KG1 (cell line): ENCODE results near the gene LSM14A.
"Not testable (repeated sequence)": the region's sequence is repeated elsewhere in the genome, so short reads cannot be mapped to it uniquely, and the experiment has no call there.

ENCODE experiments used
- DNase-seq: peaks from one replicate; lab custom pipeline; 2025; lab: John Stamatoyannopoulos, UW

LSM14A gene

DNA sequence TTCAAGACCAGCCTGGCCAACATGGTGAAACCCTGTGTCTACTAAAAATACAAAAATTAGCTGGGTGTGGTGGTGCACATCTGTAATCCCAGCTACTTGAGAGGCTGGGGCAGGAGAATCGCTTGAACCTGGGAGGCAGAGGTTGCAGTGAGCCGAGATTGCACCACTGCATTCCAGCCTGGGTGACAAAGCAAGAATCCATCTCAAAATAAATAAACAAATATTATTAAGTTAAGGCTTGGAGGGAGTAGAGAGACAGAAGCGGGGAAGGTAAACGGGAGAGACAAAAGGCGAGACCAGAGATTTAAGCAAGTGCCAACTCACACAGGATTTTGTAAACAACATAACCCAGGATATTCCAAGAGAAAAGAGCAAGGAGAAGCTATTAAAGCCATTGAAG lies 12.8 kb upstream of the LSM14A start:
- DNase-seq, result not testable (repeated sequence)

DNA sequence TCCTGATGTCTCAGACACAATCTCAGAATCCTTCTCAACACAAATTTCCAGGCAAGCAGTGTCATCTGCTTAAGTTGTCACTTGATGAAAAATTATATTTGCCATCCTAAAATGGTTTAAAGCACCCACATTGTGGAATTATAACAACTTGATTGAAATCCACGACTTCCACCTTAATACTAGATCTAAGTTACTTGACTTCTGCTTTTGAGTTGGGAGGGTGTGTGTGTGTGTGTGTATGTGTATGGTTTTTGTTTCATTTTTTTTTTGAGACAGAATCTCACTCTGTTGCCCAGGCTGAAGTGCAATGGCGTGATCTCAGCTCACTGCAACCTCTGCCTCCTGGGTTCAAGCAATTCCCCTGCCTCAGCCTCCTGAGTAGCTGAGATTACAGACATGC lies 10.4 kb upstream of the LSM14A start:
- DNase-seq, result not testable (repeated sequence)

DNA sequence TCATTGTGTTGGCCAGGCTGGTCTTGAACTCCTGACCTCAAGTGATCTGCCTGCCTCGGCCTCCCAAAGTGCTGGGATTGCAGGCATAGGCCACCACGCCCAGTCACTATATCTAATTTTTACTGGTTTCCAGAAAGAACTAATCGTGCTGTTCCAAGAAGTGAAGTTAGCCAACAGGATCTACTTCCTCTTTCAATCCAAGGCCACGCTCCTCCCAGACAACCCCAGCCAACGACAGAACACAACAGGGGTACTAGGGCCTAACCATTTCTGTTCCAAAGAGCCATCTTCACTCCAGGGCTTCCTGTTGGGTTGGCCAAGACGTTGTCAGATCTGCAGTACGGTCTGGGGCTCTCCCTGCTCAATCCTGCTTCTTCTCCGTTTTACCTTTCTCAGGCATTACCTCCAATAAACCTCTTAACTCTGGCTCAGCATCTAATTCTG lies 7.0 kb upstream of the LSM14A start:
- DNase-seq, result no peak

DNA sequence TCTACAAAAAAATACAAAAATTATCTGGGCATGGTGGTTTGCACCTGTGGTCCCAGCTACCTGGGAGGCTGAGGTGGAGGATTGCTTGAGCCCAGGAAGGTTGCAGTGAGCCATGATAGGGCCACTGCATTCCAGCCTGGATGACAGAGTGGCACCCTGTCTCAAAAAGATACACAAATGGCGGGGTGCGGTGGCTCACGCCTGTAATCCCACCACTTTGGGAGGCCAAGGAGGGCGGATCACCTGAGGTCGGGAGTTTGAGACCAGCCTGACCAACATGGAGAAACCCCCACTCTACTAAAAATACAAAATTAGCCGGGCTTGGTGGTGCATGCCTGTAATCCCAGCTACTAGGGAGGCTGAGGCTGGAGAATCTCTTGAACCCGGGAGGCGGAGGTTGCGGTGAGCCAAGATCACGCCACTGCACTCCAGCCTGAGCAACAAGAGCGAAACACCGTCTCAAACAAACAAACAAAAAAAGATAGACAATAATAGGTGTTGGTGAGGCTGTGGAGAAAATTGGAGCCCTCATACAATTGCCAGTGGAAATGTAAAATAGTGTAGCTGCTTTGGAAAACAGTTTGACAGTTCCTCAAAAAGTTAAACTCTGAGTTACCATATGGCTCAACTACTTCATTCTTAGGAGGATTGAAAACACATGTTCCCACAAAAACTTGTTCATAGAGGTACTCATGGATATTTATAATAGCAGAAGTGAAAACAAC lies 2.7 kb upstream of the LSM14A start:
- DNase-seq, result not testable (repeated sequence)

DNA sequence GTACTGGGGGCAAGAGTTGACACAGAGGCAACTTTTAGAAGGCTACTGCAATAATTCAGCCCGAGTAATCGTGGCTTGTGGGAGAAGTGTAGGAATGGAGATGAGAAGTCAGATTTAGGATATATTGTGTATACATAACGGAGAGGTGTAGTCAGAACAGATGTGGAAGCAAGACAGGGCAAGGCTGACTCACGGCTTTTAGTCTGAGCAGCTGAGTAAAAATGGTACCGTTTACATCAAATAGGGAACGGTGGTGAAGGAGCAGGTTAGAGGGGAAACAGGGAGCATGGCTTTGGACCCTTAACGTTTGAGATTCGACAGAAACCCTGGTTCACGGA lies 796 bp upstream of the LSM14A start:
- no peak for DNase-seq

DNA sequence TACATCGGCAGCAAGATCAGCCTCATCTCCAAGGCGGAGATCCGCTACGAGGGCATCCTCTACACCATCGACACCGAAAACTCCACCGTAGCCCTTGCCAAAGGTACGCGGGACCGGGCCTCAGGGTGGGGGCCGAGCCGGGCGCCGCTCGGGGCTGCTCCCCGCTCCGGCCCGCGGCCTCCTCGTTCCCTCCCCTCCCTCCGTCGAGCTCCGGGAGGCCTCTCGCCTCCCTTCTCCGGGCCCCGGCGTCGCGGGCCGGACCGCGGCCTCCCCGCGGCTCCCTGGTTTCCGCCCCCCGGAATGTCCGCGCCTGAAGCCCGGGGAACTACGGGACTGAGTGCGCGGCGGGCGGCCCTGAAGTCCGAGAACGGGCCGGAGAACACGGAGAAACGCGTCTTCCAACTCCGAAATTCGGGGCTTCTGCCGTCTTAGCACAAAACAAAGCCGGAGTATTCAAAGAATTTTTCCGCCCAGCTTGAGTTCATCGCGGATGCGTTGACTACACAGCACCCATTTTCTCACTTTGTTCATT lies 423 bp downstream of the LSM14A start:
- DNase-seq, result no peak

DNA sequence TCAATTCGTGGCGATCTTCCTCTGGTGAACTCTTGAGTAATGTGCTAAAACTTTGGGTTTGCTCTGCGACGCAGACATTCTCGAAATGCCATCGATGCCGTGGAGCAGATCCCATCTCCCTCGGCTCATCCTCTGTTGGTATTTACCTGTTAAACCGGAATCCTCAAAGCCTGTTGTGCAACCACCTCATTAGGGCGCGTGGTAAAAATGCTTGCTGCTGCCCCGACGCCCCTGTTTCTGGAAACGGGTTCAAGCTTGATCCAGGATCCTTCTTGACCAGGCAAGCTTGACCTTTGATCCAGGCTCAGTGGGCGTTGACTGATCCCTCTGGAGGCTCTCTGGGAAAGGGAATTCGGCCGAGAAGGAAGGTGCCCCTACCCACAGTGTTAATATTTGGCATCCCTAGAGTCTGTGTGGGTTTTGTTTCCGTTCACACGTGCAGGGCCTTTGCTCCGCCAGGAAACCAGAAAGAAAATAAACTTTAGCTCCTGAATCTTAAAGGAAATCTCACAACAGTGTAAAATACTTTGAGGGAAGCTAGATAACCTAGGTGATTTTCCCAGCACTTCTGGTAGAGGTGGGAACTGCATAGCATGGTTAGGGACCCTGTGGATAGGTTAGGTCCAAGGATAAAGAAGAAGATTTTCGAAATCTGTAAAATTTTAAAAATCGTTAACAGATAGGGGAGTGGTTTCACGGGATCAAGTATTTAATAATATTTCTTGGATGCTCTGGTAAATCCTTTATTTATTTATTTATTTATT lies 1.1 kb downstream of the LSM14A start:
- no peak for DNase-seq

DNA sequence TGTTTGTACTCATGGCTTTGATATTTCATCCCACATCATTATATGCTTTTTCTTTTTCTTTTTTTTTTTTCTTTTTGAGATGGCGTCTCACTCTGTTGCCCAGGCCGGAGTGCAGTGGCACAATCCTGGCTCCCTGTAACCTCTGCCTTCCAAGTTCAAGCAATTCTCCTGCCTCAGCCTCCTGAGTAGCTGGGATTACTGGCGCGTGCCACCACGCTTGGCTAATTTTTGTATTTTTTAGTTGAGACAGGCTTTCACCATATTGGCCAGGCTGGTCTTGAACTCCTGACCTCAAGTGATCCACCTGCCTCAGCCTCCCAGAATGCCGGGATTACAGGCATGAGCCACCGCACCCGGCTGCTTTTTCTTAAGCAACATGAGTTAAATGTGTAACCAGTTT lies 2.9 kb downstream of the LSM14A start:
- not testable (repeated sequence) for DNase-seq

DNA sequence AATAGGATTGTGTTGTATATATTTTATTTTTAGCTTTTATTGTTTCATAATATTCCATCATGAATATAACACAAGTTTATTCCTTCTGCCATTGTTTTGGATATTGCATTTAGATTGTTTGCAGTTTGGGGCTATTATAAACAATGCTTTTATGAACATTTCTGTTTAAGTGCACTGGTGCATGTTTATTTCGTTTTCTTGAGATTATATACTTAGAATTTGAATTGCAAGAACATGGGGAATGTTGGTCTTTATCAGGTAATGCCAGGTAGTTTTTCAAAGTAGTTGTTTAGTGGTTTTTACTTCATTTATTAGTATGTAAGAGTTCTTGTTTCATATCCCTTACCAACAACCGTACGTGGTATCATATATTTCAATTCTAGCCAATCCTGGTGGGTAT lies 4.3 kb downstream of the LSM14A start:
- no peak for DNase-seq

DNA sequence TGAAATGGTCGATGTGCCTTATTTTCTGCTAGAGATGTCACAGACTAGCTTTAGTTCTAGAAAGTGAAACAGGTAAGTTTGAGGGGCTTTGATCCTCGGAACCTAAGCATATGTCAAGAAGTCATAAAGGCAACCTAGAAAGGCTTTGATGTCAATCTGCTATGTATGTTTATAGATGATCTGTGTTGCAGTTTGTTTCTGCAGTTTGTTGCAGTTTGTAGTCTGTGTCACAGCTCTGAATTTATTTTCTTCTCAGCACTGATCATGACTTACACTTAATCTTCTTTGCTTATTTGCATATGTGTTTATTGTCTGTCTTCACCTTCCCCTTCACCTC lies 5.9 kb downstream of the LSM14A start:
- DNase-seq, result no peak

DNA sequence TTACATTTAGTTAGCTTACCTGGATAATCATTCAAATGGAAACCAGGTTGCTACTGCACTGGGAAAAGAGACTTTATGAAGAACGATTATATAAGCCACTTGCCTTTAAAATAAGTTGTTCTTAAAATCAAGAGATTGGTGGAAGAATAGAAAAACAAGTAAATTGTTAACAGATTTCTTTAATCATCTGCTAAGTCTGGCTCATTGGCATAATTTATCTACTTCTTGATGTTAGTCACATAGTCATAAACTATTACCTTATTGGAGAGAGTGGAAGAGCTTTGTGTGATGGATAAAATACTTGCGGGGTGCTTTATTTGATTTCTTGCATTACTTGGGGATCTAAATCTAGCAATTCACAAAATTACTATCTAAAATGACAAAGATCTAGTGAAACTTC lies 6.8 kb downstream of the LSM14A start:
- DNase-seq, result no peak

DNA sequence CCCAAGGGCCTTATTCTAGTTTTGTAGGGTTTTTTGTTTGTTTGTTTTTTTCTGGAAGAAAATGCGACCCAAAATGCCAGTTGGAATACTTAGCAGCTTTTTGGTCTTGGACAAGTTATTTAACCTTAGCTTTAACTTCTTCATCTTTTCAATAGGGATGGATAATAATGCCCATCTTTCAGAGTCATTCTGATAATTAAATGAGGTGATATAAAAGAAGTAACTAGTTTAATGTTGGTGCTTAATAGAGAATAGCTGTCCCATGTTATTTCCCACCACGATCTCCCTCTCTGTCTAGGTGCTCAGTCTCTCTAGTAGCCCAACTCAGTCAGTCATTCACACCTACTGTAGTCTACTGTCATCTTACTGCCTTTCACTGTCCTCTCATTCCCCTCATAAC lies 8.0 kb downstream of the LSM14A start:
- no peak for DNase-seq

DNA sequence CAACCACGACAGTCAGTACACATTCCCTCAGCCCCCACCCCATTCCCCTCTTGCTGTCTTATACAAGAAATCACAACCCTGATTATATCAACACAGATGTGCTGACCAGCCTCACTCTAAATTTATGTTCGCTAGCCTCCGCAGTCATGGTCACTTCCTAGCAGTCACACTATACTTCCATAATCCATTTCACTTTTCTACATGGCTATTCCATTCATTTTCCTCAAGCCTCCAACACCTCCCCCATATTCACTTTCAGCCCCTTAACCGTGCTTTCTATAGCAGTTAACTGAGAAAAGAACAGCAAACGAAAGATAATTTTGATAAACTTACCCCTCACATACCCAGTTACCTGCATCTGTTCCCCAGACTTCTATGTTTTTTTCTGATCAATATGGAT lies 8.4 kb downstream of the LSM14A start:
- DNase-seq, result no peak

DNA sequence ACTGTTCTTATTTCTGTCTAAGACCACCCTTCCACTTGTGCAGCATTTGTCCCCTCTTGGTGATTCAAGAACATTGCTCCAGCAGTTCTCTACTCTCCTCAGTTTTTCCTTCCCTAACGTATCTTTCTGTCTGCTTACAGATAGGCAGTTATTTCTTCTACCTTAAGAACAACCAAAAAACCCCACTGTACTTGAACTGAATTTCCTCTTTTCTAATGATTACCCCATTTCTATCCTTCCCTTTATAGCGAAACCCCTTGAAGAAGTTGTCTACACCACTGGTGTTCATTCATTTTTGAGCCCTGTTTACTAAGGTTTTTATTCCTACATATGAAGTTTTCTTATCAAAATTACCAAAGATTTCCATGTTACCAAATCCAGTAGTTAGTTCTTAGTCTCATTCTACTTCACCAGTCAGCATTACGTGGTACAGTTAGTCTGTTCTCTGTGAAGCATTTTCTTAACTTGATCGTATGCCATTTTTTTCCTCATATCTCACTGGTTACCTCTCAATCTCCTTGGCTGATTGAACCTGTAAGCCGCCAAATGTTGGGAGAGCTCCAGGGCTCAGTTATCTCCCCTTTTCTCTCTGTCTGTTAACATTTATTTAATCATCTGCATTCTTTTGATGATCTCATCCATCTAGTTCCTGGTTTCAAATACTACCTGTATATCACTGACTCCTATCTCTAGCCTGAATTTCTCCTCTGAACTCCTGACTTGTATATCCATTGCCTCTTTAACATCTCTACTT lies 9.0 kb downstream of the LSM14A start:
- DNase-seq, result no peak

DNA sequence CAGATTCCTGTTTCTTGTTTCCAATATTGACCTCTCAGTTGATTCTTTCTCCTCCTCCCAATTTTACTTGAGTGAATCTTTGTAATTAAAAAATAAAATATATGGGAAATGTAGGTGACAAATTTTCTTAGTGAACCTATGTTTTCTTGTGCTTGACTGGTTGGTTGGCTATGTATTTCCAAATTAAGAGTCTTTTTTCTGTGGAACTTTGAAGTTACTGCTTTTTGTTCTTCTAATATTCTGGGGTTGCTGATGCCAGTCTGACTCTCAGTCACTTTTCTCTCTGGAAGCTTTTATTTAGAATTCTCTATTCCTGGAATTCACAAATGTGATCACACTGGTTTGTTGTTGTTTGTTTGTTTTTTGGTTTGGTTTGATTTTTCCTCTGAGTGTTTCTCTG lies 9.8 kb downstream of the LSM14A start:
- DNase-seq, result no peak

DNA sequence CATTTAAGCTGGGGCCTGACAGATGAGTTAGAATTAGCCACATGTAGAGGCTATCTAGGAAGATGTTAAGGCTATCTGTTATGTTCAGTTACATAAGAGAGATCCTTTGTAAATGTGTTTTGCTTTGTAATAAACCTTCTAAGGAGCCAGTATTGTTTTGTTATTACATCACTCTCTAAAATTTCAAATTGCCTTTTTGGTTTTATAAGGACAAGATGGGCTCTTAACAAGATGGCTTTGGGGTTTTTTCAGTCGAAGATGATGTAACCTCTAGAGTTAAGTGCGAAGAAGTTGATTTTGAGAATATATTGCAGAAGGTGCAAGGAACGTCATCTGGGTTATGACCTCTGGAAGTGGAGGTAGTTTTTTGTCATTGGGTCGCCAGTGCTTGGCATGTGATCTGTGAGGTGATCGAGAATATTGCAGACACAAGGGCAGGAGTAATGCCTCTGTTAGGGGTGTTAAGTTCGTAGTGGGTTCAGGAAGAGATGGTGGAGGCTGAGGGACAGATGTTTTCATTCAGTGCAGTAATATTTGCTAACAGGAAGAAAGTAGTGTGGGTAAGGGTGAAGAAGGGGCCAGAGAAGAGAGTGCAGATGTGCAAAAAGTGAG lies 12.7 kb downstream of the LSM14A start:
- no peak for DNase-seq

DNA sequence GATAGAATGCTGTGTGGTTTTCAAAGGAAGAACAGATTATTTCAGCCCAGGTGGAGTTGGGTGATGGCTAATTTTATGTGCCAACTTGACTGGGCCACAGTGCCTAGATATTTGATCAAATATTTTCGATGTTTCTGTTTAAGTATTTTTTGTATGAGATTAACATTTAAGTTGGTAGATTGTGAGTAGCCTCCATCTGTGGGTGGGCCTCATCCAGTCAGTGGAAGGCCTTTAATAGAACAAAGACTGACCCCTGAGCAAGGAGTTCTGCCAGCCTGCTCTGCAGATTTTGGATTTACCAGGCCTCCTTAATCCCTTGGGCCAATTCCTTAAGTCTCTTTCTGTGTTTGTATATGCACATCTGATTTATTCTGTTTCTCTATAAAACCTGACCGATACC lies 13.9 kb downstream of the LSM14A start:
- no peak for DNase-seq

DNA sequence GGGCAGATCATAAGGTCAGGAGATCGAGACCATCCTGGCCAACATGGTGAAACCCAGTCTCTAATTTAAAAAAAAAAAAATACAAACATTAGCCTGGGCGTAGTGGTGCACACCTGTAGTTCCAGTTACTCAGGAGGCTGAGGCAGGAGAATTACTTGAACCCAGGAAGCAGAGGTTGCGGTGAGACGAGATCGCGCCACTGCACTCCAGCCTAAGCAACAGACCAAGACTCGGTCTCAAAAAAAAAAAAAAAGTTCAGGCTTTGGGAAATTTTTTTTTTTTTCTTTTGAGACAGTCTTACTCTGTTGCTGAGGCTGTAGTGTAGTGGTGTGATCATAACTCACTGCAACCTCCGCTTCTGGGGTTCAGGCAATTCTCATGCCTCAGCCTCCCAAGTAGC lies 14.7 kb downstream of the LSM14A start:
- DNase-seq, result no peak

DNA sequence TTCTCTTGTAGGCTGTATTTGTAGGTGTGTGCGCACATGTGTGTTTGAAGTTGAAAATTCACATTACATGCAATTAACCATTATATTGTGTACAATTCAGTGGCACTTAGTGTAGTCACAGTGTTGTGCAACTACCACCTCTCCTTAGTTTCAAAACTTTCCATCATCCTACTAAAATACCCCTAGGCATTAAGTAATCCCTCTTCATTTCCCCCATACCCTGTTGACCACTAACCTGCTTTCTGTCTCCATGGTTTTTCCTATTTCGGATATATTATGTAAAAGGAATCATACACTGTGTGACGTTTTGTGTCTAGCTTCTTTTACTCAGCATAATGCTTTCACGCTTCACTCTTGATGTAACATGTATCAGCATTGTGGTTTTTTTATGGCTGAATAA lies 16.1 kb downstream of the LSM14A start:
- DNase-seq, result no peak

DNA sequence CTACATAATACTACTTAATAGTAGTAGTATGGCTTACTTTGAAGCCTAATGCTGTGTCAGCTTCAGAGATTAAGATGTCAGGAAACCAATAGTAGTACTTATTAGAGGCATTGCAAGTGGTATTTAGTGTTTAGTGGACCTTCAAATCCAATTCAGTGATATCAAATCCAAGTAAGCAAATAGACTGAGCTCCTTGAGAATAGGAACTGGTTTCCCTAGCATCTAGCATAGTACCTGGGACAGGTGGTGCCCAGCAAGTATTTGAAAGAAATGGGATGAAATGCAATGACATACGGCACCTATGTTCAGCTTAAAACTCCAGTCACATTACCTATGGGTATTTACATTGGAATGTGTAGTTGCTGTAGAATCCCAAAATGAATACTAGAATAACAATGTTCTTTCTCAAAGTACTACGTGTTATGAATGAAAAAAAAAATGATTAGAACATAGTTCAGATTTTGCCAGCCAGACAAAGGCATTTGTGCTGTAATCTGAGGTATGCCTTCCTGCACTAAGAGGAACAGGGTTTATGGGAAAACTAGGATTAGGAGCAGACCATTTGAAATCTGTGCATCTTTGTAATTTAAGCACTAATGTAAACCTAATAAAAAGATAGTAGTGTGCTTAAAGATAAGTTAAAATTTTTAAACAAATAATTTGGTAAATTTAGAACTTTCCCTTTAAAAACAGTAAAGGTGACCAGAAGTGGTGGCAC lies 17.1 kb downstream of the LSM14A start:
- DNase-seq, result no peak

DNA sequence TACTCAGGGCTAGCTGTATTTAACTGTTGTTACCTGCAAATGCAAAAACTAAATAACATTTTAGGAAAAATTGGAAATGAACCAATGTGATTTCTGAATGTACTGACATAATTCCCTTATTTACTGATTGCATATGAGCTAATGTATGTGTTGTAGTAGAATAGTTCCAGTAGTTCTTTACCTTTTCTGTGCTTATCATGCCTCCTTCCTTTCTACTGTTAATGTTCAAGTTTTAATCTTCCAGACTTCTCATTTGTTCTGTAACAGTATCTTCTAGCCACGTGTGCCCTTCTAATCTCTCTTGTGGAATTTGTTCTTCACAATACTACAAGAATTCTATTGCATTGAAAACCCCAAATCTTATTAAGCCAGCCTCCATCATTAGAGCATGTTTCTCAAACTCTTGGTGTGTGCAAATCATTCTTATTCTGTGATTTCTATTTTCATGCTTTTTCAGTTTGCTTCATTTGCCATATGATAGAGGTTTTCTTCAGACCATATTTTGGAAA lies 17.7 kb downstream of the LSM14A start:
- DNase-seq, result no peak
